ENCODE measurements around the gene DUT.

GRCh38 chr15:48298914-48299313 lies 32.3 kb upstream of the DUT start:
- TF ChIP-seq POLR2AphosphoS5 (IDR thresholded peaks at IDR 0.05; ENCODE audit: insufficient read depth in 1 of 2, low read depth in 1 of 2) (no peak), CTCF (IDR thresholded peaks at IDR 0.05) (no peak), POLR2A (IDR thresholded peaks at IDR 0.05) (no peak)
